Fibroblast of lung (primary cell): ENCODE data around the gene CREB3. TPM values are rescaled to one million over a fixed set of nuclear protein-coding genes. Genes with fewer than 3 reads are reported as not detected.

Source experiments
- DNase-seq, 2 donors: peaks; one replicate each; pipeline versions ENCODE4 v3.0.0 to v3.0.0-alpha.2; 2010; ENCODE audit warnings: low read depth in 2 of 2
- H2AFZ ChIP-seq: 2 replicates; pipeline ENCODE4 v1.5.1; 2012; ENCODE audit warnings: low read length, control low read depth, inconsistent platforms
- H3K27ac ChIP-seq: 2 replicates; pipeline ENCODE4 v1.5.1; 2011; ENCODE audit warnings: low read length, control low read depth; ENCODE audit not compliant: insufficient read depth
- H3K27me3 ChIP-seq: 2 replicates; pipeline ENCODE4 v1.5.1; 2011; ENCODE audit warnings: mild to moderate bottlenecking, low read length; ENCODE audit not compliant: control insufficient read depth, insufficient read depth
- H3K36me3 ChIP-seq: 2 replicates; pipeline ENCODE4 v1.5.1; 2011; ENCODE audit warnings: low read length; ENCODE audit not compliant: control insufficient read depth, insufficient read depth
- H3K4me1 ChIP-seq: 2 replicates; pipeline ENCODE4 v1.5.1; 2011; ENCODE audit warnings: low read length; ENCODE audit not compliant: control insufficient read depth, insufficient read depth; ENCODE audit errors: extremely low read depth
- H3K4me2 ChIP-seq: 2 replicates; pipeline ENCODE4 v1.5.1; 2011; ENCODE audit warnings: low read length, control low read depth; ENCODE audit not compliant: insufficient read depth; ENCODE audit errors: extremely low read depth
- H3K4me3 ChIP-seq, 4 experiments: fragments of 200-600 bp in 1 of 4; sonication (generic) in 1 of 4; replicated peaks in 1 of 4; 2 replicates each; pipeline ENCODE4 v1.5.1; 2011 to 2016; ENCODE audit warnings: low read length in 4 of 4, low read depth in 3 of 4, mild to moderate bottlenecking in 3 of 4, control low read depth in 2 of 4, inconsistent platforms in 1 of 4, mixed read lengths in 1 of 4; ENCODE audit not compliant: insufficient read depth in 1 of 4; ENCODE audit errors: control extremely low read depth in 1 of 4
- H3K79me2 ChIP-seq: 2 replicates; pipeline ENCODE4 v1.5.1; 2012; ENCODE audit warnings: mild to moderate bottlenecking, low read length, inconsistent platforms; ENCODE audit not compliant: control insufficient read depth, insufficient read depth
- H3K9ac ChIP-seq: 2 replicates; pipeline ENCODE4 v1.5.1; 2011; ENCODE audit warnings: mild to moderate bottlenecking, low read length, control low read depth; ENCODE audit not compliant: insufficient read depth
- H3K9me3 ChIP-seq: 2 replicates; pipeline ENCODE4 v1.5.1; 2012; ENCODE audit warnings: low read depth, low read length; ENCODE audit not compliant: control insufficient read depth, insufficient read depth
- H4K20me1 ChIP-seq: 2 replicates; pipeline ENCODE4 v1.5.1; 2011; ENCODE audit warnings: low read length; ENCODE audit not compliant: control insufficient read depth, insufficient read depth; ENCODE audit errors: extremely low read depth
- EZH2 ChIP-seq: IDR thresholded peaks from 2 replicates; pipeline ENCODE4 v1.5.1; 2012; ENCODE audit warnings: low read length, control low read depth, mild to moderate bottlenecking; ENCODE audit errors: missing control alignments
- polyA plus RNA-seq, 2 donors: library from polyadenylated mRNA; depleted of rRNA in 1 of 2; stranded (reverse) in 1 of 2; unstranded in 1 of 2; fragments of >200 nt; gene quantifications; 2 replicates each; pipeline ENCODE4 v1.2.1, GENCODE V29; 2011 to 2012; ENCODE audit warnings: missing spikeins in 1 of 2
- total RNA-seq: library from RNA; depleted of rRNA; stranded (reverse); fragments of >200 nt; gene quantifications from 2 replicates; pipeline ENCODE4 v1.2.1, GENCODE V29; 2014
- TF ChIP-seq, protein P1 (sequence below), 2 donors: IDR thresholded peaks in 1 of 2; conservative IDR thresholded peaks in 1 of 2; 1 replicate in 1 of 2; 2 replicates in 1 of 2; pipeline ENCODE4 v1.5.1; 2011 to 2012; ENCODE audit warnings: low read length in 2 of 2, control low read depth in 1 of 2, inconsistent platforms in 1 of 2, low read depth in 1 of 2, mild to moderate bottlenecking in 1 of 2

Gene CREB3
- total and polyA plus RNA-seq, 2 donors (not counting 1 experiment from before 2014, with no cell fraction given): 50.2 to 70.2 TPM

DNA sequence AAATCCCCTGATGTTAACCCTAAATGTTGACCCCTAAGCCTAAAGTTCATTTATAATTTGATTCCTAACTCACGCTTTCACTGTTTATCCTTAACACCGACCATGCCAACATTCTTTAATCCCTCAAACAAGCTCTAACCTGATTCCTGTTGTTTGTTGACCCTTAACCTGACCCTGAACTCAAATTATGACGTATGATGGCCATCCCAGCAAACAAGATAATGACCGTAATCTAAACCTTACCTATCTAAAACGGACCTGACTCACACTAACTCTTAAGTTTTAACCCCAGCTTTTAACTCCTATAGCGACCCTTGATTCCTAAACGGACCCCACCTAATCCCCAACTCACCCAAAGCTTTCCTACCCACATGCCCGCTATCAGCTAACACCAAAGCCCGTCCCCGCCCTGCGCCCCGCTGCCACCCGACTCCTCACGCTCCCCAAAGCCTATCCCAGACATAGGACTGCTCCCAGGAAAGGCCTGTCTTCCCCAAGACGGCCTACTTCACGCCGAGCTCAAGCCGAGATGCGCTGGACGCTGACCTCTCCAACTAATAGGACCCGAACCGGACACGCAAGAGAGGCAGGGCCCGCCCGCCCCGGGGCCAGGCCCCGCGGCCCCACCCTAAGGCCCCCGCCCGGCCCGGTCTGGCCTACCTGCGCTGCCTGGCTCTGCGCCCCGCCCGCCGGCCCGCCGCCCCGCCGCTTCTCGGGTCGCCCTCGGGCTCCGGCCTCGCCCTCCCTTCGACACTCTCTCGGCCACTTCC, 866 bp upstream of the CREB3 start:
- H4K20me1 ChIP-seq: no peaks in the 10 kb centered on the region
- DNase-seq: peak in 1 of 2 donors; percentile 43
- H3K9ac ChIP-seq: peak overlapping the region; percentile 97
- H3K27ac ChIP-seq: peak overlapping the region; percentile 94
- H2AFZ ChIP-seq: no peak overlapping the region
- H3K27me3 ChIP-seq: no peaks in the 10 kb centered on the region
- no peaks in the 10 kb centered on the region for H3K9me3 ChIP-seq
- peaks cover 19% of the 10 kb centered on the region for H3K4me1 ChIP-seq
- no peak for TF ChIP-seq EZH2
- TF ChIP-seq, protein P1, sequence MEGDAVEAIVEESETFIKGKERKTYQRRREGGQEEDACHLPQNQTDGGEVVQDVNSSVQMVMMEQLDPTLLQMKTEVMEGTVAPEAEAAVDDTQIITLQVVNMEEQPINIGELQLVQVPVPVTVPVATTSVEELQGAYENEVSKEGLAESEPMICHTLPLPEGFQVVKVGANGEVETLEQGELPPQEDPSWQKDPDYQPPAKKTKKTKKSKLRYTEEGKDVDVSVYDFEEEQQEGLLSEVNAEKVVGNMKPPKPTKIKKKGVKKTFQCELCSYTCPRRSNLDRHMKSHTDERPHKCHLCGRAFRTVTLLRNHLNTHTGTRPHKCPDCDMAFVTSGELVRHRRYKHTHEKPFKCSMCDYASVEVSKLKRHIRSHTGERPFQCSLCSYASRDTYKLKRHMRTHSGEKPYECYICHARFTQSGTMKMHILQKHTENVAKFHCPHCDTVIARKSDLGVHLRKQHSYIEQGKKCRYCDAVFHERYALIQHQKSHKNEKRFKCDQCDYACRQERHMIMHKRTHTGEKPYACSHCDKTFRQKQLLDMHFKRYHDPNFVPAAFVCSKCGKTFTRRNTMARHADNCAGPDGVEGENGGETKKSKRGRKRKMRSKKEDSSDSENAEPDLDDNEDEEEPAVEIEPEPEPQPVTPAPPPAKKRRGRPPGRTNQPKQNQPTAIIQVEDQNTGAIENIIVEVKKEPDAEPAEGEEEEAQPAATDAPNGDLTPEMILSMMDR (conservative IDR thresholded peaks at IDR 0.05 in 1 of 2, IDR thresholded peaks at IDR 0.05 in 1 of 2; ENCODE audit: low read depth in 1 of 2, low read length in 2 of 2): no peak
- H3K36me3 ChIP-seq: peaks cover 14% of the 10 kb centered on the region
- peak overlapping the region; percentile 100 for H3K4me2 ChIP-seq
- peak overlapping the region; percentile 87 to 99 (median 96) for H3K4me3 ChIP-seq
- H3K79me2 ChIP-seq: peaks cover 69% of the 10 kb centered on the region

DNA sequence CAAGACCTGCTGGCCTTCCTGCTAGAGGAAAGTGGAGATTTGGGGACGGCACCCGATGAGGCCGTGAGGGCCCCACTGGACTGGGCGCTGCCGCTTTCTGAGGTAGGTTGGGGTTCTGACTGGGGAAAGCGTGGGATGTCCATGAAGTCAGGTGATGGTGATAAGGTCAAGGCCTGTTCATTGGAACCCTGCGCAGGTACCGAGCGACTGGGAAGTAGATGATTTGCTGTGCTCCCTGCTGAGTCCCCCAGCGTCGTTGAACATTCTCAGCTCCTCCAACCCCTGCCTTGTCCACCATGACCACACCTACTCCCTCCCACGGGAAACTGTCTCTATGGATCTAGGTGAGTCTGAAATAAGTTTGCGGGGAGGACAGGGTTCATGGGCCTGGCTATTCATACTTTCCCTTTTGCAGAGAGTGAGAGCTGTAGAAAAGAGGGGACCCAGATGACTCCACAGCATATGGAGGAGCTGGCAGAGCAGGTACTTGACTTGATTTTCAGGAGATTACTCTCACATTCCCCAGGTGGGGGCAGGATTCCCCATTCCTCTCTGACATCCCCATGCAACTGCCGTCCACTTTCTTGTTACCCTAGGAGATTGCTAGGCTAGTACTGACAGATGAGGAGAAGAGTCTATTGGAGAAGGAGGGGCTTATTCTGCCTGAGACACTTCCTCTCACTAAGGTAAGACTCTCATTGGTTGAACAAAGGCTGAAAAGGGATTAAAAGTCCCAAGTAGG, 505 bp downstream of the CREB3 start:
- H3K4me1 ChIP-seq: peaks cover 11% of the 10 kb centered on the region
- H3K9ac ChIP-seq: peak overlapping the region; percentile 83
- H3K36me3 ChIP-seq: peaks cover 23% of the 10 kb centered on the region
- H3K27me3 ChIP-seq: no peaks in the 10 kb centered on the region
- H3K27ac ChIP-seq: peak overlapping the region; percentile 92
- H2AFZ ChIP-seq: peak overlapping the region; percentile 75
- H3K9me3 ChIP-seq: no peaks in the 10 kb centered on the region
- H3K4me2 ChIP-seq: peak overlapping the region; percentile 99
- TF ChIP-seq, protein P1 (conservative IDR thresholded peaks at IDR 0.05 in 1 of 2, IDR thresholded peaks at IDR 0.05 in 1 of 2; ENCODE audit: low read depth in 1 of 2, low read length in 2 of 2): no peak
- no peak for TF ChIP-seq EZH2
- H3K4me3 ChIP-seq: peak overlapping the region; percentile 77 to 95 (median 88)
- peaks cover 56% of the 10 kb centered on the region for H3K79me2 ChIP-seq
- H4K20me1 ChIP-seq: no peaks in the 10 kb centered on the region
- DNase-seq: peak; percentile 51 to 75

DNA sequence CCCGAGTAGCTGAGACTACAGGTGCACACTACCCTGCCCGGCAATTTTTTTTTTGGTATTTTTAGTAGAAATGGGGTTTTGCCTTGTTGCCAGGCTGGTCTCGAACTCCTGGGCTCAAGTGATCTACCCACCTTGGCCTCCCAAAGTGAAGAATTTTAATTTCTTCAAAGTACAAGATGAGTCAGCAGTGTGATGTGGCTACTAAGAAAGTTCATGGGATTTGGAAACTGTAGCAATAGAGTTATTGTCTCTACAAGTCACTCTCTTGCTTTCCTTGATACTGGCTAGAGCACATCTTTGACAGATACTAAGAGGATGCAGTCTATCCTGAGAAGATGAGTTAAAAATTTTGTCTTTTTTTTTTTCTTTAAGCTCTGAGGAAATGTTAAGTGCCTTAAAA, 1.6 kb downstream of the CREB3 start:
- TF ChIP-seq, protein P1 (conservative IDR thresholded peaks at IDR 0.05 in 1 of 2, IDR thresholded peaks at IDR 0.05 in 1 of 2; ENCODE audit: low read depth in 1 of 2, low read length in 2 of 2): no peak
- no peak for TF ChIP-seq EZH2
- Histone ChIP-seq H3K9ac (no peak overlapping the region), H2AFZ (no peak overlapping the region), H3K79me2 (peaks cover 51% of the 10 kb centered on the region), H3K4me2 (peak overlapping the region; percentile 99), H3K4me1 (peaks cover 11% of the 10 kb centered on the region), H3K4me3 (peak overlapping the region in 1 of 4 experiments; percentile 95), H3K36me3 (peaks cover 33% of the 10 kb centered on the region), H4K20me1 (no peaks in the 10 kb centered on the region), H3K27me3 (no peaks in the 10 kb centered on the region), H3K27ac (peak overlapping the region; percentile 92), H3K9me3 (no peaks in the 10 kb centered on the region)
- no peak for DNase-seq
